GM21515 (cell line): ENCODE data around the gene CDC42.

Experiments used
- ATAC-seq: cut with Tn5 transposase; IDR thresholded peaks from one replicate; pipeline ENCODE4 v1.9.1; 2021; ENCODE audit not compliant: unreplicated experiment

CDC42 gene

GRCh38 chr1:22127248-22127647 is 74.7 kb downstream of the CDC42 start:
- ATAC-seq, result no peak

GRCh38 chr1:22127731-22128130 is 75.2 kb downstream of the CDC42 start:
- ATAC-seq, result no peak

- no peak for ATAC-seq
These were observed 75.9 kb downstream of the CDC42 start for GRCh38 chr1:22128392-22128791.

- no peak for ATAC-seq
These were observed 77.1 kb downstream of the CDC42 start for GRCh38 chr1:22129501-22130117.

- no peak for ATAC-seq
These were observed 78.6 kb downstream of the CDC42 start for GRCh38 chr1:22131062-22131461.

GRCh38 chr1:22131875-22132486 is 79.5 kb downstream of the CDC42 start:
- no peak for ATAC-seq

GRCh38 chr1:22132517-22133235 is 80.2 kb downstream of the CDC42 start:
- ATAC-seq, result no peak

GRCh38 chr1:22133247-22133930 is 80.9 kb downstream of the CDC42 start:
- no peak for ATAC-seq

GRCh38 chr1:22133931-22134324 is 81.4 kb downstream of the CDC42 start:
- ATAC-seq, result no peak

GRCh38 chr1:22137004-22137720 is 84.7 kb downstream of the CDC42 start:
- no peak for ATAC-seq

GRCh38 chr1:22139066-22139594 is 86.6 kb downstream of the CDC42 start:
- no peak for ATAC-seq

GRCh38 chr1:22139817-22140216 is 87.3 kb downstream of the CDC42 start:
- no peak for ATAC-seq
